Loucy (cell line): ENCODE results near the gene CCL26.

Experiments
- H2AFZ ChIP-seq: fragments of 200-600 bp; sonication (generic); 2 replicates; pipeline ENCODE4 v1.6.0; 2016; ENCODE audit warnings: antibody characterized with exemption, mild to moderate bottlenecking, low read length, moderate library complexity
- H3F3A ChIP-seq: fragments of 200-600 bp; 2 replicates; pipeline ENCODE4 v1.6.0; 2016; ENCODE audit warnings: antibody characterized with exemption, low read depth, mild to moderate bottlenecking
- H3K27me3 ChIP-seq: fragments of 200-600 bp; sonication (generic); 2 replicates; pipeline ENCODE4 v1.6.1; 2014; ENCODE audit warnings: low read length, mild to moderate bottlenecking; ENCODE audit not compliant: insufficient read depth, poor library complexity, severe bottlenecking
- H3K36me3 ChIP-seq: fragments of 200-600 bp; sonication (generic); 2 replicates; pipeline ENCODE4 v1.6.1; 2016; ENCODE audit warnings: low read length; ENCODE audit not compliant: insufficient read depth
- H3K4me1 ChIP-seq: fragments of 200-600 bp; sonication (generic); 2 replicates; pipeline ENCODE4 v1.5.1; 2014; ENCODE audit warnings: low read length, mild to moderate bottlenecking; ENCODE audit not compliant: insufficient read depth, poor library complexity, severe bottlenecking
- H3K4me2 ChIP-seq: fragments of 200-600 bp; sonication (generic); 2 replicates; pipeline ENCODE4 v1.6.0; 2014; ENCODE audit warnings: antibody characterized with exemption, low read length, low read depth, mild to moderate bottlenecking; ENCODE audit not compliant: poor library complexity, severe bottlenecking
- H3K4me3 ChIP-seq: fragments of 200-600 bp; sonication (generic); 2 replicates; pipeline ENCODE4 v1.5.1; 2014; ENCODE audit warnings: low read length, mild to moderate bottlenecking, mixed read lengths; ENCODE audit not compliant: poor library complexity, severe bottlenecking
- H3K79me2 ChIP-seq: fragments of 200-600 bp; sonication (generic); 2 replicates; pipeline ENCODE4 v1.6.1; 2014; ENCODE audit warnings: low read length; ENCODE audit not compliant: insufficient read depth
- H3K9ac ChIP-seq: fragments of 200-600 bp; sonication (generic); 2 replicates; pipeline ENCODE4 v1.6.0; 2014; ENCODE audit warnings: mild to moderate bottlenecking, low read depth, low read length, moderate library complexity; ENCODE audit not compliant: poor library complexity, severe bottlenecking
- H3K9me2 ChIP-seq: fragments of 200-600 bp; sonication (generic); replicated peaks from 2 replicates; pipeline ENCODE4 v1.6.1; 2016; ENCODE audit warnings: low read depth, low read length, mixed read lengths
- H3K9me3 ChIP-seq: fragments of 200-600 bp; sonication (generic); 2 replicates; pipeline ENCODE4 v1.6.1; 2014; ENCODE audit warnings: mild to moderate bottlenecking, antibody characterized with exemption, low read length, low read depth; ENCODE audit not compliant: insufficient read depth
- H4K20me1 ChIP-seq: fragments of 200-600 bp; sonication (generic); 2 replicates; pipeline ENCODE4 v1.6.0; 2014; ENCODE audit warnings: antibody characterized with exemption, low read length, mild to moderate bottlenecking; ENCODE audit not compliant: insufficient read depth, poor library complexity, severe bottlenecking
- EZH2phosphoT487 ChIP-seq: fragments of 200-600 bp; IDR thresholded peaks from 2 replicates; pipeline ENCODE4 v1.6.1; 2018; ENCODE audit warnings: antibody characterized with exemption, mild to moderate bottlenecking, moderate library complexity, borderline replicate concordance
- TF ChIP-seq, protein P1 (sequence below): fragments of 200-600 bp; sonication (generic); conservative IDR thresholded peaks from 2 replicates; pipeline ENCODE4 v1.5.1; 2014; ENCODE audit warnings: mild to moderate bottlenecking, antibody characterized with exemption, low read length

The CCL26 gene

GRCh38 chr7:75757860-75758259 is 14.2 kb downstream of the CCL26 start:
- Histone ChIP-seq H3F3A (no peaks in the 10 kb centered on the region), H3K9me2 (no peaks in the 10 kb centered on the region), H4K20me1 (no peaks in the 10 kb centered on the region), H3K79me2 (no peaks in the 10 kb centered on the region), H3K27me3 (no peaks in the 10 kb centered on the region), H3K4me3 (no peak overlapping the region), H2AFZ (no peak overlapping the region), H3K4me2 (no peak overlapping the region), H3K9ac (no peak overlapping the region), H3K9me3 (no peaks in the 10 kb centered on the region), H3K4me1 (no peaks in the 10 kb centered on the region), H3K36me3 (no peaks in the 10 kb centered on the region)
- TF ChIP-seq, protein P1, sequence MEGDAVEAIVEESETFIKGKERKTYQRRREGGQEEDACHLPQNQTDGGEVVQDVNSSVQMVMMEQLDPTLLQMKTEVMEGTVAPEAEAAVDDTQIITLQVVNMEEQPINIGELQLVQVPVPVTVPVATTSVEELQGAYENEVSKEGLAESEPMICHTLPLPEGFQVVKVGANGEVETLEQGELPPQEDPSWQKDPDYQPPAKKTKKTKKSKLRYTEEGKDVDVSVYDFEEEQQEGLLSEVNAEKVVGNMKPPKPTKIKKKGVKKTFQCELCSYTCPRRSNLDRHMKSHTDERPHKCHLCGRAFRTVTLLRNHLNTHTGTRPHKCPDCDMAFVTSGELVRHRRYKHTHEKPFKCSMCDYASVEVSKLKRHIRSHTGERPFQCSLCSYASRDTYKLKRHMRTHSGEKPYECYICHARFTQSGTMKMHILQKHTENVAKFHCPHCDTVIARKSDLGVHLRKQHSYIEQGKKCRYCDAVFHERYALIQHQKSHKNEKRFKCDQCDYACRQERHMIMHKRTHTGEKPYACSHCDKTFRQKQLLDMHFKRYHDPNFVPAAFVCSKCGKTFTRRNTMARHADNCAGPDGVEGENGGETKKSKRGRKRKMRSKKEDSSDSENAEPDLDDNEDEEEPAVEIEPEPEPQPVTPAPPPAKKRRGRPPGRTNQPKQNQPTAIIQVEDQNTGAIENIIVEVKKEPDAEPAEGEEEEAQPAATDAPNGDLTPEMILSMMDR, result no peak
- no peak for TF ChIP-seq EZH2phosphoT487

GRCh38 chr7:75756991-75757676 is 14.9 kb downstream of the CCL26 start:
- Histone ChIP-seq H3K4me1 (no peaks in the 10 kb centered on the region), H3K4me3 (no peak overlapping the region), H3K36me3 (no peaks in the 10 kb centered on the region), H3K9ac (no peak overlapping the region), H4K20me1 (no peaks in the 10 kb centered on the region), H2AFZ (no peak overlapping the region), H3K9me3 (no peaks in the 10 kb centered on the region), H3K27me3 (no peaks in the 10 kb centered on the region), H3F3A (no peaks in the 10 kb centered on the region), H3K4me2 (no peak overlapping the region), H3K9me2 (no peaks in the 10 kb centered on the region), H3K79me2 (no peaks in the 10 kb centered on the region)
- TF ChIP-seq, protein P1, result peak; percentile 60
- TF ChIP-seq EZH2phosphoT487, result no peak

DNA sequence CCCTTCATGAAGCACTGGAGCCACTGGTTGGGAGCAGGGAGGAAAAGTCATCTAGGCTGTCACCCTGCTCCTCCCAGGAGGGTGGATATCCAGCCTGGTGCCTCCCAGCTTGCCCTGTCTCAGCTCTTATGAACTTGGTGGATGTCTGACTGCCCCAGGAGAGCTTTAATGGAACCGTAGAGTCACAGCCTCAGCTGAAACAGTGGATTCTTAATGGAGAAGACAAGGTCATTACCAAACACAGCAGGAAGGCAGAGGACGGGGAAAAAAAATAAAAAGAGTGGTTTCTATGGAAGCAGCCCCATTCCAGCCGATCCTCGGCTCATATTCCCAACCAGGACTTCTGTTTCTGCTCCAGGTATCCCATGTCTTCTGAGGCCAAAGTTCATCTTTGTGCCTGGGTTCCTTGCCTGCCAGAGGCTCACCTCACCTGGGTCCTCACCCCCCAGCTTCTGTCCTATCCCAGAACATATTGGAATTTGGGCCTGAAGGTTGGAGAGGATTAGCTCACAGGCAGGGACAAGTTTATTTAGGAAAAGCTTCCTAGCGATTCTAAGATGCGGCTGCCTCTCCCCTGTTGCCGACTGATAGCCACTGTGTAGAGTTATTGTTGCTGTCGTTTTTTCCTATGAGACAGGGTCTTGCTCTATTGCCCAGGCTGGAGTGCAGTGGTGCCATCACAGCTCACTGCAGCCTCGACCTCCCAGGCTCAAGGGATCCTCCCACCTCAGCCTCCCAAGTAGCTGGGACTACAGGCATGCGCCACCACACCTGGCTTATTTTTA is 15.6 kb downstream of the CCL26 start:
- no peak overlapping the region for H3K4me3 ChIP-seq
- H3K9me2 ChIP-seq, result no peaks in the 10 kb centered on the region
- no peak overlapping the region for H2AFZ ChIP-seq
- H4K20me1 ChIP-seq, result no peaks in the 10 kb centered on the region
- no peaks in the 10 kb centered on the region for H3K4me1 ChIP-seq
- no peaks in the 10 kb centered on the region for H3K36me3 ChIP-seq
- no peaks in the 10 kb centered on the region for H3F3A ChIP-seq
- no peak overlapping the region for H3K4me2 ChIP-seq
- H3K9me3 ChIP-seq, result no peaks in the 10 kb centered on the region
- TF ChIP-seq, protein P1, result no peak
- TF ChIP-seq EZH2phosphoT487, result no peak
- H3K9ac ChIP-seq, result no peak overlapping the region
- no peaks in the 10 kb centered on the region for H3K27me3 ChIP-seq
- no peaks in the 10 kb centered on the region for H3K79me2 ChIP-seq
